ENCODE results near the gene NDUFAF3.

- TF ChIP-seq CTCF (IDR thresholded peaks at IDR 0.05): no peak
- no peak for TF ChIP-seq POLR2A (IDR thresholded peaks at IDR 0.05)
Observed at GRCh38 chr3:49019941-49020329, 2.0 kb upstream of the NDUFAF3 start.

Data from vagina (tissue), 2 donors.